Liver (tissue), 9 donors: ENCODE measurements around the gene SLC25A43. TPM values are rescaled to one million over a fixed set of nuclear protein-coding genes. Genes with fewer than 3 reads are reported as not detected.
A peak's percentile ranks its signal among the peaks of the same experiment; 100 is the strongest.

Experiments
- DNase-seq: peaks from one replicate; pipeline ENCODE4 v3.0.0-alpha.2; 2017; ENCODE audit warnings: low spot score
- H3K27ac ChIP-seq, 2 donors: one replicate each; pipeline ENCODE4 v1.7.0; 2013; ENCODE audit warnings: inconsistent platforms in 2 of 2, low read length in 2 of 2, control low read depth in 1 of 2, low read depth in 1 of 2, mild to moderate bottlenecking in 1 of 2
- H3K27me3 ChIP-seq, 4 donors: one replicate each; pipeline versions ENCODE4 v1.6.1 to v1.7.0; 2013; ENCODE audit warnings: low read length in 3 of 4, inconsistent platforms in 1 of 4, mild to moderate bottlenecking in 1 of 4, moderate library complexity in 1 of 4; ENCODE audit not compliant: control insufficient read depth in 4 of 4, insufficient read depth in 4 of 4
- H3K36me3 ChIP-seq, 4 donors: one replicate each; pipeline versions ENCODE4 v1.6.1 to v1.7.0; 2013; ENCODE audit warnings: low read length in 3 of 4, mild to moderate bottlenecking in 3 of 4, low read depth in 1 of 4, moderate library complexity in 1 of 4; ENCODE audit not compliant: control insufficient read depth in 4 of 4, insufficient read depth in 3 of 4
- H3K4me1 ChIP-seq, 4 donors: one replicate each; pipeline versions ENCODE4 v1.6.1 to v1.7.0; 2013; ENCODE audit warnings: low read length in 3 of 4, mild to moderate bottlenecking in 3 of 4, moderate library complexity in 1 of 4; ENCODE audit not compliant: control insufficient read depth in 4 of 4, insufficient read depth in 4 of 4
- H3K4me3 ChIP-seq, 3 donors: one replicate each; pipeline versions ENCODE4 v1.6.1 to v1.7.0; 2013; ENCODE audit warnings: low read length in 3 of 3, control low read depth in 1 of 3, low read depth in 1 of 3, mild to moderate bottlenecking in 1 of 3
- H3K9ac ChIP-seq, 2 donors: one replicate each; pipeline ENCODE4 v1.7.0; 2013; ENCODE audit warnings: low read length in 2 of 2, mild to moderate bottlenecking in 2 of 2, moderate library complexity in 2 of 2, control low read depth in 1 of 2, low read depth in 1 of 2
- H3K9me3 ChIP-seq, 4 donors: one replicate each; pipeline versions ENCODE4 v1.6.1 to v1.7.0; 2013; ENCODE audit warnings: low read length in 3 of 4; ENCODE audit not compliant: control insufficient read depth in 4 of 4
- ATF3 ChIP-seq: IDR thresholded peaks from 2 replicates; pipeline ENCODE4 v1.6.1; 2016; ENCODE audit warnings: antibody characterized with exemption
- CTCF ChIP-seq: fragments of 150-350 bp; IDR thresholded peaks from 2 replicates; pipeline ENCODE4 v1.5.1; 2017; ENCODE audit warnings: improper control_type of control experiment, low read depth, low read length; ENCODE audit not compliant: missing input control
- EGR1 ChIP-seq, 2 donors: IDR thresholded peaks; 2 replicates each; pipeline ENCODE4 v1.6.1; 2016 to 2018; ENCODE audit warnings: antibody characterized with exemption in 2 of 2, low read depth in 2 of 2
- FOXA1 ChIP-seq: IDR thresholded peaks from 2 replicates; pipeline ENCODE4 v1.6.1; 2016; ENCODE audit warnings: antibody characterized with exemption
- FOXA2 ChIP-seq: IDR thresholded peaks from 2 replicates; pipeline ENCODE4 v1.6.1; 2016; ENCODE audit warnings: antibody characterized with exemption
- GABPA ChIP-seq, 2 donors: IDR thresholded peaks in 1 of 2; conservative IDR thresholded peaks in 1 of 2; 2 replicates each; pipeline ENCODE4 v1.6.1; 2016; ENCODE audit warnings: antibody characterized with exemption in 2 of 2, mild to moderate bottlenecking in 1 of 2, moderate library complexity in 1 of 2
- HNF4A ChIP-seq, 2 donors: conservative IDR thresholded peaks; 2 replicates each; pipeline ENCODE4 v1.6.1; 2016; ENCODE audit warnings: antibody characterized with exemption in 2 of 2, mild to moderate bottlenecking in 2 of 2
- HNF4G ChIP-seq: IDR thresholded peaks from 2 replicates; pipeline ENCODE4 v1.6.1; 2016; ENCODE audit warnings: antibody characterized with exemption
- JUND ChIP-seq, 2 donors: IDR thresholded peaks; 2 replicates each; pipeline ENCODE4 v1.6.1; 2016; ENCODE audit warnings: antibody characterized with exemption in 2 of 2
- MAX ChIP-seq: IDR thresholded peaks from 2 replicates; pipeline ENCODE4 v1.6.1; 2016; ENCODE audit warnings: antibody characterized with exemption
- NR2F2 ChIP-seq: IDR thresholded peaks from 2 replicates; pipeline ENCODE4 v1.6.1; 2016; ENCODE audit warnings: antibody characterized with exemption
- RAD21 ChIP-seq, 2 donors: IDR thresholded peaks; 2 replicates each; pipeline ENCODE4 v1.6.1; 2016; ENCODE audit warnings: antibody characterized with exemption in 2 of 2, mild to moderate bottlenecking in 2 of 2
- REST ChIP-seq: IDR thresholded peaks from 2 replicates; pipeline ENCODE4 v1.6.1; 2016; ENCODE audit warnings: antibody characterized with exemption, mild to moderate bottlenecking
- RXRA ChIP-seq, 2 donors: IDR thresholded peaks; 2 replicates each; pipeline ENCODE4 v1.6.1; 2017 to 2018; ENCODE audit warnings: antibody characterized with exemption in 2 of 2, mild to moderate bottlenecking in 1 of 2
- SP1 ChIP-seq: IDR thresholded peaks from 2 replicates; pipeline ENCODE4 v1.6.1; 2018; ENCODE audit warnings: antibody characterized with exemption, mild to moderate bottlenecking
- TAF1 ChIP-seq: conservative IDR thresholded peaks from 2 replicates; pipeline ENCODE4 v1.6.1; 2016; ENCODE audit warnings: antibody characterized with exemption, mild to moderate bottlenecking
- YY1 ChIP-seq: IDR thresholded peaks from 2 replicates; pipeline ENCODE4 v1.6.1; 2016; ENCODE audit warnings: antibody characterized with exemption, mild to moderate bottlenecking
- ZBTB33 ChIP-seq: IDR thresholded peaks from 2 replicates; pipeline ENCODE4 v1.6.1; 2016; ENCODE audit warnings: antibody characterized with exemption
- WGBS: extraction: QIAGEN DNeasy Blood & Tissue Kit; methylation state at CpG from one replicate; pipeline ENCODE4 v1.1.7; 2013; 5-methylcytosine and 5-hydroxymethylcytosine counted together
- polyA plus RNA-seq, 2 donors: library from polyadenylated mRNA; stranded (reverse) in 1 of 2; unstranded in 1 of 2; fragments of 200-250 nt in 1 of 2; fragments of >200 nt in 1 of 2; fragmentation: Nextera tagmentation in 1 of 2; extraction: Ambion mirVana in 1 of 2; gene quantifications; one replicate each; pipeline versions ENCODE4 v1.2.1 to v1.2.3, GENCODE V29; 2013 to 2015
- total RNA-seq, 2 donors: library from RNA; depleted of rRNA; stranded (reverse); fragments of >200 nt; gene quantifications; one replicate each; pipeline ENCODE4 v1.2.3, GENCODE V29; 2014
- donor health status: healthy.
- donor health status: healthy.
- donor health status: healthy.
- donor health status: healthy.
- donor health status: healthy.

Gene SLC25A43
- total and polyA plus RNA-seq, 4 donors: 4.5 to 10.9 (median 5.6) TPM

GRCh38 chrX:119427795-119428185 lies 28.7 kb downstream of the SLC25A43 start:
- Histone ChIP-seq H3K36me3 (no peaks in the 10 kb centered on the region), H3K4me3 (no peak overlapping the region), H3K9me3 (no peaks in the 10 kb centered on the region), H3K27ac (peak overlapping the region; percentile 63 to 64), H3K4me1 (peaks cover 2 to 17% (median 8%) of the 10 kb centered on the region in 4 donors), H3K9ac (no peak overlapping the region), H3K27me3 (no peaks in the 10 kb centered on the region)
- TF ChIP-seq RXRA (IDR thresholded peaks at IDR 0.05): no peak
- TF ChIP-seq NR2F2: no peak
- no peak for TF ChIP-seq EGR1 (IDR thresholded peaks at IDR 0.05; ENCODE audit: low read depth in 2 of 2)
- no peak for TF ChIP-seq TAF1
- TF ChIP-seq YY1: no peak
- TF ChIP-seq GABPA (IDR thresholded peaks at IDR 0.05 in 1 of 2, conservative IDR thresholded peaks at IDR 0.05 in 1 of 2): no peak
- no peak for TF ChIP-seq JUND (IDR thresholded peaks at IDR 0.05)
- TF ChIP-seq ATF3: no peak
- no peak for TF ChIP-seq FOXA2
- TF ChIP-seq HNF4G: no peak
- TF ChIP-seq RAD21 (IDR thresholded peaks at IDR 0.05): no peak
- TF ChIP-seq SP1: no peak
- no peak for TF ChIP-seq REST
- no peak for TF ChIP-seq CTCF
- no peak for TF ChIP-seq FOXA1
- TF ChIP-seq ZBTB33: no peak
- TF ChIP-seq HNF4A (conservative IDR thresholded peaks at IDR 0.05): no peak
- whole genome bisulfite sequencing: 72% methylated on average over 4 of the region's 4 CpGs
- DNase-seq: no peak

GRCh38 chrX:119429471-119429870 lies 30.3 kb downstream of the SLC25A43 start:
- H3K9me3 ChIP-seq: no peaks in the 10 kb centered on the region
- DNase-seq: no peak
- H3K36me3 ChIP-seq: no peaks in the 10 kb centered on the region
- WGBS: 83% methylated on average over 3 of the region's 4 CpGs
- peaks cover 2 to 17% (median 7%) of the 10 kb centered on the region in 4 donors for H3K4me1 ChIP-seq
- H3K4me3 ChIP-seq: no peak overlapping the region
- H3K27ac ChIP-seq: no peak overlapping the region
- H3K27me3 ChIP-seq: no peaks in the 10 kb centered on the region
- no peak overlapping the region for H3K9ac ChIP-seq
- TF ChIP-seq RXRA (IDR thresholded peaks at IDR 0.05): no peak
- TF ChIP-seq EGR1 (IDR thresholded peaks at IDR 0.05; ENCODE audit: low read depth in 2 of 2): no peak
- no peak for TF ChIP-seq HNF4G
- no peak for TF ChIP-seq REST
- TF ChIP-seq FOXA1: no peak
- TF ChIP-seq SP1: no peak
- no peak for TF ChIP-seq HNF4A (conservative IDR thresholded peaks at IDR 0.05)
- no peak for TF ChIP-seq TAF1
- TF ChIP-seq CTCF: no peak
- no peak for TF ChIP-seq JUND (IDR thresholded peaks at IDR 0.05)
- TF ChIP-seq MAX: no peak
- TF ChIP-seq GABPA (IDR thresholded peaks at IDR 0.05 in 1 of 2, conservative IDR thresholded peaks at IDR 0.05 in 1 of 2): no peak
